OCI-LY7 (cell line): ENCODE data around the gene GPR35. TPM values are rescaled to one million over a fixed set of nuclear protein-coding genes. Genes with fewer than 3 reads are reported as not detected.

Experiments used
- BruUV-seq: library from RNA; stranded (reverse); fragments of 400-500 nt; replicated peaks from 2 replicates; lab custom pipeline; 2021; lab: Mats Ljungman, UMichigan
- CTCF ChIA-PET: fragments of 300-600 bp; sonication (Branson Sonifier 250); formaldehyde crosslinking; loops from one replicate; lab custom pipeline; 2022; ENCODE audit warnings: antibody characterized with exemption; ENCODE audit not compliant: unreplicated experiment; lab: Charles Lee
- POLR2A ChIA-PET: fragments of 300-600 bp; sonication (Branson Sonifier 250); formaldehyde crosslinking; loops from one replicate; lab custom pipeline; 2022; ENCODE audit warnings: antibody characterized with exemption; lab: Charles Lee
- DNase-seq: peaks from one replicate; pipeline ENCODE4 v3.0.0-alpha.2; 2015; ENCODE audit warnings: low spot score
- H2AFZ ChIP-seq: fragments of 200-600 bp; sonication (generic), shearing (Covaris generic); 2 replicates; pipeline ENCODE4 v1.6.1; 2014; ENCODE audit warnings: mild to moderate bottlenecking, antibody characterized with exemption, low read length, moderate library complexity
- H3K27ac ChIP-seq: fragments of 200-600 bp; sonication (generic); 2 replicates; pipeline ENCODE4 v1.5.1; 2014; ENCODE audit warnings: mixed run types, low read depth, mild to moderate bottlenecking, moderate library complexity, low read length, inconsistent platforms; ENCODE audit not compliant: poor library complexity, severe bottlenecking
- H3K36me3 ChIP-seq: fragments of 200-600 bp; sonication (generic); 2 replicates; pipeline ENCODE4 v1.6.1; 2014; ENCODE audit warnings: mild to moderate bottlenecking, antibody characterized with exemption, low read length, moderate library complexity, mixed read lengths; ENCODE audit not compliant: insufficient read depth
- H3K4me1 ChIP-seq: fragments of 200-600 bp; sonication (generic); 2 replicates; pipeline ENCODE4 v1.5.1; 2014; ENCODE audit warnings: mild to moderate bottlenecking, low read length; ENCODE audit not compliant: insufficient read depth, poor library complexity, severe bottlenecking
- H3K4me2 ChIP-seq: fragments of 200-600 bp; sonication (generic); 2 replicates; pipeline ENCODE4 v1.6.1; 2014; ENCODE audit warnings: mild to moderate bottlenecking, low read length
- H3K4me3 ChIP-seq: fragments of 200-600 bp; sonication (generic); 2 replicates; pipeline ENCODE4 v1.5.1; 2014; ENCODE audit warnings: mild to moderate bottlenecking, low read depth, low read length; ENCODE audit not compliant: poor library complexity, severe bottlenecking
- H3K79me2 ChIP-seq: fragments of 200-600 bp; sonication (generic); 2 replicates; pipeline ENCODE4 v1.6.1; 2016; ENCODE audit warnings: low read depth, mild to moderate bottlenecking, low read length, moderate library complexity, mixed read lengths; ENCODE audit not compliant: insufficient read depth
- H3K9me2 ChIP-seq: fragments of 200-600 bp; sonication (generic); 2 replicates; pipeline ENCODE4 v1.6.1; 2016; ENCODE audit warnings: mild to moderate bottlenecking, low read length, mixed read lengths; ENCODE audit not compliant: insufficient read depth
- H3K9me3 ChIP-seq: fragments of 200-600 bp; sonication (generic); 2 replicates; pipeline ENCODE4 v1.6.1; 2014; ENCODE audit warnings: mild to moderate bottlenecking, mixed run types, low read length, mixed read lengths
- H4K20me1 ChIP-seq: fragments of 200-600 bp; sonication (generic); 2 replicates; pipeline ENCODE4 v1.6.1; 2014; ENCODE audit warnings: mild to moderate bottlenecking, antibody characterized with exemption, low read length, moderate library complexity, mixed read lengths; ENCODE audit not compliant: insufficient read depth
- CTCF ChIP-seq: fragments of 200-600 bp; sonication (generic); conservative IDR thresholded peaks from 2 replicates; pipeline ENCODE4 v1.5.1; 2014; ENCODE audit warnings: mild to moderate bottlenecking, antibody characterized with exemption, low read length, moderate library complexity, mixed read lengths
- EZH2phosphoT487 ChIP-seq: fragments of 200-600 bp; sonication (generic); IDR thresholded peaks from 2 replicates; pipeline ENCODE4 v1.6.1; 2018; ENCODE audit warnings: low read depth, borderline replicate concordance, mild to moderate bottlenecking, mixed run types, antibody characterized with exemption, low read length, moderate library complexity, mixed read lengths
- intact Hi-C: fragments of 100-400 bp; cut with micrococcal nuclease; formaldehyde crosslinking; loops from one replicate; pipeline ENCODE4 v1.10.0; 2022; ENCODE audit not compliant: unreplicated experiment
- total RNA-seq, 2 experiments: library from RNA; depleted of rRNA in 1 of 2; stranded (reverse); fragments of >200 nt in 1 of 2; shearing (Covaris generic) in 1 of 2; gene quantifications; 2 replicates each; pipeline ENCODE4 v1.2.3, GENCODE V29; 2014 to 2022

GPR35 gene
- total RNA-seq, 2 experiments from 2014 or later = 0.88 to 2.4 TPM

DNA sequence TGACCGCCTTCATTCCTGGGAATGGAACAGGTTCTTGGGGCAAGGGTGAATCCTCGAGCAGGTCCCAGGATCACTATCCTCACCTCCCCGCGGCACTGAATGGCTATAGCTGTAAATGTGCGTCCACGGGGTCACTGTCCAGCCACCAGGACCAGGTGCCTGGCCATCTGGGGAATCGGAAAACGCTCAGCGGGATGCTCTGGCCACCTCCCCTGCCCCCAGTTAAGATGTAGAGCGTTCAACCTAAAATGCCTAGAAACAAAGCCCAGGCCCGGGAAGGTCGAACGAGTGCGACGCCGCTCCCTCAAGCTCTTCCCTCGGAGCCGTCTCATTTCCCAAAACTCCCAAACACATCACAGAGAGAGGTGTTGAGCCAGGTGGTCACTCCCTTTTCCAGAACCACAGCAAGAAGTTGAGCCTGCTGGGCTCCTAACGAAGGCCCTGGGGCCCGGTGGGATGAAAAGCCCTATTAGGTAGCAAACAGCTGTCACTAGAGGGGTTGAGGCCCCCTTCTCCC, 39.5 kb upstream of the GPR35 start:
- Histone ChIP-seq H3K36me3 (peaks cover 40% of the 10 kb centered on the region), H3K9me3 (no peaks in the 10 kb centered on the region), H3K4me1 (peaks cover 57% of the 10 kb centered on the region), H4K20me1 (peaks cover 10% of the 10 kb centered on the region; the same call in 1 of the 2 replicates), H3K9me2 (no peaks in the 10 kb centered on the region), H3K4me2 (peak overlapping the region; percentile 82), H2AFZ (no peak overlapping the region), H3K27ac (peak overlapping the region; percentile 98), H3K79me2 (peaks cover 57% of the 10 kb centered on the region), H3K4me3 (peak overlapping the region; percentile 96)
- DNase-seq = no peak
- POLR2A ChIA-PET = interaction anchor here (0.6 to 4.4 kb wide), 8 partner anchors 8 to 948 kb away, joined by 3 to 59 read pairs (median 4); partner anchors contain the start of gene RNPEPL1
- no peak for TF ChIP-seq EZH2phosphoT487
- TF ChIP-seq CTCF = no peak
- intact Hi-C loops = loop anchor here (1.0 to 10.0 kb wide), 5 partner anchors 19 to 1183 kb away; partner anchors contain the start of genes HDAC4, HDLBP and SEPTIN2
- CTCF ChIA-PET = interaction anchor here (2.3 kb wide), 1 partner anchor 20 kb away, joined by 13 read pairs; no protein-coding TSS in a partner anchor
- BruUV-seq = TSS peak; percentile 92

GRCh38 chr2:240586198-240586918, 38.9 kb upstream of the GPR35 start, which contains the start of gene CAPN10:
Gene CAPN10 (plus strand): TSS chr2:240586734. CDS start chr2:240586912, 178 bp downstream.
- CTCF ChIA-PET = interaction anchor here (2.3 kb wide), 1 partner anchor 20 kb away, joined by 13 read pairs; no protein-coding TSS in a partner anchor

More at GRCh38 chr2:240586198-240586918, 38.9 kb upstream of the GPR35 start, which contains the start of gene CAPN10:
- peak; percentile 97 for DNase-seq
- no peak for TF ChIP-seq CTCF
- no peak for TF ChIP-seq EZH2phosphoT487
- peak within 1 kb of the TSS; percentile 96 for H3K4me3 ChIP-seq
- H3K36me3 ChIP-seq = peaks cover 40% of the 10 kb centered on the region
- intact Hi-C loops = loop anchor here (2.0 to 10.0 kb wide), 3 partner anchors 34 to 1184 kb away; partner anchors contain the start of genes HDAC4, HDLBP and SEPTIN2
- peaks cover 51% of the 10 kb centered on the region for H3K4me1 ChIP-seq
- peak within 1 kb of the TSS; percentile 98 for H3K27ac ChIP-seq
- no peaks in the 10 kb centered on the region for H3K9me2 ChIP-seq
- H2AFZ ChIP-seq = peak within 1 kb of the TSS; percentile 20; the same call in 1 of the 2 replicates
- no peaks in the 10 kb centered on the region for H3K9me3 ChIP-seq
- H3K4me2 ChIP-seq = peak within 1 kb of the TSS; percentile 94
- POLR2A ChIA-PET = interaction anchor here (0.7 to 4.4 kb wide), 7 partner anchors 9 to 35 kb away, joined by 3 to 59 read pairs (median 4); partner anchors contain the start of gene RNPEPL1
- H4K20me1 ChIP-seq = peaks cover 10% of the 10 kb centered on the region; the same call in 1 of the 2 replicates
- BruUV-seq = no TSS peak
- H3K79me2 ChIP-seq = peaks cover 51% of the 10 kb centered on the region
